Measurements from ENCODE around the gene ANKRD17.
A peak's percentile ranks its signal among the peaks of the same experiment; 100 is the strongest.

DNA sequence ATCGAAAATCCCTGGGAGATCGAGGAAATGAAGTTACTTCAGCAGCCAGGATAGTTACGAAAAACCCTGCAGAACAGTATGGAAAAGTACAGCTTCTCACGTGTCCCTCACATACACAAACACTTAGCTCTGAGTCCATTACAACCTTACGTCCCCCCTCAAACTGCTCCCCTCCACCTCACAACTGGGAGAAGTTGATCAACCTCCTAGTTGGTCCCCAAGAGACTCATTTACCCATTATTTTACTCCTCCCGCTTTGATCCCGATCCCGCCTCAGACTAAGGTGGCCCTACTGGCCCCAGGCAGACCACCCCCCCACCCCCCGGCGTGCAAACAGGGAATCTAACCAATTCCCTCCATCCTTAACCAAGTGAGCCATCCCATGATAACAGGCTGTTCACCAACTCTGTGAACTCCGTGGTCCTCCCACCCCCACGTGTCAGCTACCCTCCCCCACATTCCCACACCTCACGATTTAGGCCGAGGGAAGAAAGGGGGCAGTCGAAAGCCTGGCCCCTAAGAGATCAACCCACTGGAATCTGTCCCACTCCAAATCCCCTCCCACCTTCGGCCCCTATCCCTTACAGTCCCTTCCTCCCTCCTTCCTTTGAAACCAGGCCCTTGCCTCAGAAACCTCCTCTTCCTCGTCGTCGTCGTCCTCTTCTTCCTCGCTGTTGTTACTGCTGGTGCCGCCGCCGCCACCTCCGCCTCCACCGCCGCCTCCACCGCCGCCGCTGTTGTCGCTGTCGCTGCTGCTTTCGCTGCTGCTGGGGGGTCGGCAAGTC lies 755 bp downstream of the ANKRD17 start:
- TF ChIP-seq CTCF (conservative IDR thresholded peaks at IDR 0.05; ENCODE audit: low read depth, low read length) (0 out of 2 replicates have a peak, but pooled peaks have one; percentile 2), RAD21 (IDR thresholded peaks at IDR 0.05; ENCODE audit: low read length) (no peak), ELK1 (IDR thresholded peaks at IDR 0.05; ENCODE audit: borderline replicate concordance, low read depth, low read length) (no peak), CEBPB (IDR thresholded peaks at IDR 0.05; ENCODE audit: low read depth, low read length) (no peak)

All from IMR-90 (cell line).